Pancreas (tissue), 10 donors: ENCODE measurements around the gene AKNA. TPM values are rescaled to one million over a fixed set of nuclear protein-coding genes. Genes with fewer than 3 reads are reported as not detected.

Experiments
- ATAC-seq, 4 donors: fragments of 200-7000 bp; cut with Tn5 transposase; one replicate each; pipeline versions ENCODE4 v1.8.0 to v1.9.1; 2020; ENCODE audit warnings: mild to moderate bottlenecking in 4 of 4, moderate library complexity in 4 of 4
- DNase-seq, 6 donors: peaks; one replicate each; pipeline ENCODE4 v3.0.0-alpha.2; 2020
- FAIRE-seq: peaks from 2 replicates; lab custom pipeline; 2012; peaks lifted over from hg19 to GRCh38; lab: Jason Lieb, UNC
- H3K27ac ChIP-seq, 4 donors: fragments of 200-600 bp; sonication (generic); 1 replicate in 3 of 4; 2 replicates in 1 of 4; pipeline versions ENCODE4 v1.5.0 to v1.8.0; 2020
- H3K27me3 ChIP-seq, 4 donors: fragments of 200-600 bp; one replicate each; pipeline ENCODE4 v1.8.0; 2021
- H3K36me3 ChIP-seq, 3 donors: fragments of 200-600 bp; sonication (generic) in 1 of 3; one replicate each; pipeline versions ENCODE4 v1.5.0 to v1.8.0; 2020 to 2021
- H3K4me1 ChIP-seq, 3 donors: fragments of 200-600 bp; one replicate each; pipeline ENCODE4 v1.8.0; 2021
- H3K4me3 ChIP-seq, 4 donors: fragments of 200-600 bp; sonication (generic) in 2 of 4; one replicate each; pipeline versions ENCODE4 v1.5.0 to v1.8.0; 2020 to 2021
- H3K9me3 ChIP-seq, 4 donors: fragments of 200-600 bp; one replicate each; pipeline ENCODE4 v1.8.0; 2021
- CTCF ChIP-seq, 4 donors: fragments of 200-600 bp; sonication (generic) in 3 of 4; IDR thresholded peaks; one replicate each; pipeline versions ENCODE4 v1.5.0 to v1.8.0; 2021; ENCODE audit warnings: antibody characterized with exemption in 4 of 4
- WGBS, 2 donors: extraction: QIAGEN DNeasy Blood & Tissue Kit; methylation state at CpG; one replicate each; pipeline ENCODE4 v1.1.7; 2013; 5-methylcytosine and 5-hydroxymethylcytosine counted together
- intact Hi-C, 3 donors: fragments of 100-400 bp; cut with DNase I; formaldehyde crosslinking; loops; one replicate each; pipeline versions ENCODE4 v1.11.1 to v1.14.2; 2022
- polyA plus RNA-seq, 2 donors: library from polyadenylated mRNA; stranded (reverse); fragments of 200-250 nt; gene quantifications; one replicate each; pipeline ENCODE4 v1.2.3, GENCODE V29; 2013
- total RNA-seq, 6 donors: library from RNA; stranded (reverse); fragmentation: NEBNext Ultra II Directional in 4 of 6; extraction: Animal tissue kit (Norgen Biotek cat#: 25700) in 4 of 6; gene quantifications; one replicate each; pipeline versions ENCODE4 v1.2.1 to v1.2.4, GENCODE V29; 2021 to 2023
- donor health status: healthy with polysubstance abuse.
- donor health status: DM: no; HTN: no; CAD: no; lungs with moderate emphysema.
- donor health status: DM: no; HTN: no; CAD: no.
- donor health status: control.
- donor health status: control.
- donor health status: Bipolar disorder and iron deficiency.
- donor health status: DM: yes; HTN: yes; CAD: no.
- donor health status: DM: no; HTN: no; CAD: no.
- donor health status: DM: no; HTN: no; CAD: no.
- donor health status: DM: yes; HTN: yes; CAD: no.

AKNA gene
- total and polyA plus RNA-seq, 8 donors, result 5.4 to 18.0 (median 10.4) TPM

- H3K27ac ChIP-seq, result no peak overlapping the region
- WGBS, 2 donors, result 86 to 90% methylated on average over 9 of the region's 9 CpGs
Measured at GRCh38 chr9:114375386-114376175, 12.2 kb downstream of the AKNA start.

GRCh38 chr9:114374936-114375335 is 12.8 kb downstream of the AKNA start:
- H3K27me3 ChIP-seq, result no peaks in the 10 kb centered on the region
- TF ChIP-seq CTCF (IDR thresholded peaks at IDR 0.05), result no peak
- no peak for FAIRE-seq
- no peak overlapping the region for H3K4me3 ChIP-seq
- peaks cover 0 to 12% (median 0%) of the 10 kb centered on the region in 3 donors for H3K36me3 ChIP-seq
- WGBS, 2 donors, result 83 to 92% methylated on average over 9 of the region's 9 CpGs
- H3K27ac ChIP-seq, result no peak overlapping the region
- H3K9me3 ChIP-seq, result no peaks in the 10 kb centered on the region
- peak in 1 of 6 donors; percentile 16 for DNase-seq
- no peak for ATAC-seq
- no peaks in the 10 kb centered on the region for H3K4me1 ChIP-seq
- intact Hi-C loops, result no loop called here

More at GRCh38 chr9:114375386-114376175, 12.2 kb downstream of the AKNA start:
- FAIRE-seq, result no peak
- H3K9me3 ChIP-seq, result no peaks in the 10 kb centered on the region
- intact Hi-C loops, result no loop called here
- no peaks in the 10 kb centered on the region for H3K4me1 ChIP-seq
- ATAC-seq, result no peak
- no peak for TF ChIP-seq CTCF (IDR thresholded peaks at IDR 0.05)
- H3K36me3 ChIP-seq, result peaks cover 0 to 17% (median 0%) of the 10 kb centered on the region in 3 donors
- no peaks in the 10 kb centered on the region for H3K27me3 ChIP-seq
- H3K4me3 ChIP-seq, result no peak overlapping the region
- peak in 1 of 6 donors; percentile 16 for DNase-seq

- intact Hi-C loops, result no loop called here
- Histone ChIP-seq H3K4me1 (no peaks in the 10 kb centered on the region), H3K4me3 (no peak overlapping the region), H3K27me3 (no peaks in the 10 kb centered on the region), H3K27ac (no peak overlapping the region), H3K9me3 (no peaks in the 10 kb centered on the region), H3K36me3 (peaks cover 0 to 8% (median 0%) of the 10 kb centered on the region in 3 donors)
- 82 to 89% methylated on average over 16 of the region's 16 CpGs for WGBS, 2 donors
- no peak for FAIRE-seq
- no peak for ATAC-seq
- peak in 1 of 6 donors; percentile 38 for DNase-seq
- no peak for TF ChIP-seq CTCF (IDR thresholded peaks at IDR 0.05)
Measured at GRCh38 chr9:114373960-114374730, 13.6 kb downstream of the AKNA start.

GRCh38 chr9:114372921-114373448 is 14.8 kb downstream of the AKNA start:
- ATAC-seq (peak in 3 of 4 donors; percentile 55 to 82 (median 77)), DNase-seq (peak in 2 of 6 donors; percentile 54 to 58), FAIRE-seq (no peak)
- peaks cover 0 to 7% (median 2%) of the 10 kb centered on the region in 3 donors for H3K36me3 ChIP-seq
- peak overlapping the region in 1 of 4 donors; percentile 23 for H3K27ac ChIP-seq
- no peaks in the 10 kb centered on the region for H3K9me3 ChIP-seq
- WGBS, 2 donors, result 75 to 79% methylated on average over 7 to 9 of the region's 9 CpGs
- TF ChIP-seq CTCF (IDR thresholded peaks at IDR 0.05), result no peak
- H3K4me1 ChIP-seq, result no peaks in the 10 kb centered on the region
- no peaks in the 10 kb centered on the region for H3K27me3 ChIP-seq
- intact Hi-C loops, result no loop called here
- no peak overlapping the region for H3K4me3 ChIP-seq
